Naive thymus-derived CD8-positive, alpha-beta T cell (primary cell): Measurements from ENCODE around the gene SPDL1. TPM values are rescaled to one million over a fixed set of nuclear protein-coding genes. Genes with fewer than 3 reads are reported as not detected.
A peak's percentile ranks its signal among the peaks of the same experiment; 100 is the strongest.
"Not testable (repeated sequence)": the region's sequence is repeated elsewhere in the genome, so short reads cannot be mapped to it uniquely, and the experiment has no call there.

ENCODE experiments used
- ATAC-seq, 2 donors: fragments of 150-1000 bp; cut with Tn5 transposase in 1 of 2; sonication (Bioruptor Pico), chemical (Tn5 transposase) in 1 of 2; 1 replicate in 1 of 2; 2 replicates in 1 of 2; pipeline ENCODE4 v1.10.0; 2021; ENCODE audit warnings: mild to moderate bottlenecking in 2 of 2, moderate library complexity in 2 of 2
- POLR2A ChIA-PET: fragments of 350-600 bp; sonication (Branson Sonifier 250); formaldehyde crosslinking; loops from one replicate; lab custom pipeline; 2021; ENCODE audit warnings: antibody characterized with exemption; lab: Charles Lee
- DNase-seq, 10 donors: peaks; one replicate each; pipeline versions ENCODE4 v3.0.0 to v3.0.0-alpha.2; 2020 to 2022
- H3K27ac Mint-ChIP-seq, 10 donors: one replicate each; pipeline ENCODE4 v1.8.0; 2020 to 2022; ENCODE audit warnings: mild to moderate bottlenecking in 10 of 10, mixed read lengths in 10 of 10, moderate library complexity in 4 of 10, inconsistent platforms in 1 of 10
- H3K27me3 Mint-ChIP-seq, 5 donors: one replicate each; pipeline ENCODE4 v1.8.0; 2021 to 2022; ENCODE audit warnings: mixed read lengths in 5 of 5
- H3K36me3 Mint-ChIP-seq, 3 donors: one replicate each; pipeline ENCODE4 v1.8.0; 2020 to 2022; ENCODE audit warnings: mixed read lengths in 3 of 3, mild to moderate bottlenecking in 2 of 3, inconsistent platforms in 1 of 3
- H3K4me1 Mint-ChIP-seq, 4 donors: one replicate each; pipeline ENCODE4 v1.8.0; 2021 to 2022; ENCODE audit warnings: mixed read lengths in 4 of 4
- H3K4me3 Mint-ChIP-seq, 10 donors: one replicate each; pipeline ENCODE4 v1.8.0; 2020 to 2022; ENCODE audit warnings: mild to moderate bottlenecking in 10 of 10, mixed read lengths in 10 of 10, moderate library complexity in 6 of 10, inconsistent platforms in 1 of 10
- H3K9me3 Mint-ChIP-seq, 9 donors: one replicate each; pipeline ENCODE4 v1.8.0; 2020 to 2022; ENCODE audit warnings: mixed read lengths in 9 of 9, mild to moderate bottlenecking in 3 of 9, inconsistent platforms in 1 of 9, moderate library complexity in 1 of 9
- polyA plus RNA-seq, 3 donors: library from polyadenylated mRNA; unstranded; fragments of 300-500 nt; fragmentation: Illumina TruSeq; gene quantifications; one replicate each; pipeline ENCODE4 v1.2.3, GENCODE V29; 2021
- total RNA-seq, 8 experiments: library from RNA in 2 of 8; stranded (reverse) in 2 of 8; gene quantifications; one replicate each; pipeline ENCODE4 v1.2.3 and lab custom pipeline; 2021 to 2026

Gene SPDL1
- total and polyA plus RNA-seq, 5 experiments from 2014 or later, result 6.2 to 15.2 (median 7.8) TPM

GRCh38 chr5:169609716-169610115 is 26.1 kb downstream of the SPDL1 start:
- Mint-ChIP-seq H3K27me3 (peaks cover 6 to 35% (median 10%) of the 10 kb centered on the region in 5 donors), H3K9me3 (peaks cover 0 to 32% (median 19%) of the 10 kb centered on the region in 9 donors), H3K27ac (no peak overlapping the region), H3K4me3 (no peak overlapping the region), H3K36me3 (peaks cover 6 to 8% (median 6%) of the 10 kb centered on the region in 3 donors), H3K4me1 (no peaks in the 10 kb centered on the region)
- POLR2A ChIA-PET, result no interaction called here
- ATAC-seq (no peak), DNase-seq (no peak)

GRCh38 chr5:169610606-169611005 is 27.0 kb downstream of the SPDL1 start:
- no peak for DNase-seq
- Mint-ChIP-seq H3K27ac (no peak overlapping the region), H3K4me3 (no peak overlapping the region), H3K36me3 (peaks cover 5 to 8% (median 5%) of the 10 kb centered on the region in 3 donors), H3K9me3 (peaks cover 0 to 32% (median 19%) of the 10 kb centered on the region in 9 donors), H3K4me1 (no peaks in the 10 kb centered on the region), H3K27me3 (peaks cover 6 to 35% (median 10%) of the 10 kb centered on the region in 5 donors)
- ATAC-seq, result no peak
- POLR2A ChIA-PET, result interaction anchor here (0.6 to 0.7 kb wide), 2 partner anchors 27 to 33 kb away, joined by 3 to 5 read pairs; no protein-coding TSS in a partner anchor

GRCh38 chr5:169615561-169615960 is 32.0 kb downstream of the SPDL1 start:
- no peak for ATAC-seq

GRCh38 chr5:169624307-169624706 is 40.7 kb downstream of the SPDL1 start:
- POLR2A ChIA-PET, ATAC-seq, DNase-seq, H3K27me3 Mint-ChIP-seq, H3K4me3 Mint-ChIP-seq, H3K36me3 Mint-ChIP-seq, H3K27ac Mint-ChIP-seq, H3K9me3 Mint-ChIP-seq, H3K4me1 Mint-ChIP-seq: not testable (repeated sequence)

More at GRCh38 chr5:169615561-169615960, 32.0 kb downstream of the SPDL1 start:
- DNase-seq, result no peak
- Mint-ChIP-seq H3K27ac (no peak overlapping the region), H3K4me1 (no peaks in the 10 kb centered on the region), H3K27me3 (peaks cover 7 to 32% (median 18%) of the 10 kb centered on the region in 5 donors), H3K36me3 (peaks cover 0 to 12% (median 4%) of the 10 kb centered on the region in 3 donors), H3K4me3 (no peak overlapping the region), H3K9me3 (peaks cover 0 to 32% (median 12%) of the 10 kb centered on the region in 9 donors)
- POLR2A ChIA-PET, result no interaction called here

GRCh38 chr5:169626779-169627178 is 43.2 kb downstream of the SPDL1 start:
- Mint-ChIP-seq H3K9me3 (peaks cover 0 to 5% (median 0%) of the 10 kb centered on the region in 9 donors), H3K27me3 (peaks cover 2 to 5% (median 4%) of the 10 kb centered on the region in 5 donors), H3K4me3 (no peak overlapping the region), H3K4me1 (peaks cover 0 to 4% (median 2%) of the 10 kb centered on the region in 4 donors), H3K27ac (no peak overlapping the region), H3K36me3 (no peaks in the 10 kb centered on the region)
- no peak for DNase-seq
- POLR2A ChIA-PET, result no interaction called here
- no peak for ATAC-seq

GRCh38 chr5:169627551-169627950 is 44.0 kb downstream of the SPDL1 start:
- H3K27ac Mint-ChIP-seq, result no peak overlapping the region
- no peak for DNase-seq

GRCh38 chr5:169628892-169629291 is 45.3 kb downstream of the SPDL1 start:
- DNase-seq (no peak), ATAC-seq (no peak)
- Mint-ChIP-seq H3K36me3 (no peaks in the 10 kb centered on the region), H3K9me3 (no peaks in the 10 kb centered on the region), H3K4me1 (peaks cover 0 to 4% (median 1%) of the 10 kb centered on the region in 4 donors), H3K4me3 (no peak overlapping the region), H3K27me3 (peaks cover 2 to 10% (median 4%) of the 10 kb centered on the region in 5 donors), H3K27ac (no peak overlapping the region)
- POLR2A ChIA-PET, result no interaction called here

More at GRCh38 chr5:169627551-169627950, 44.0 kb downstream of the SPDL1 start:
- POLR2A ChIA-PET, result no interaction called here
- Mint-ChIP-seq H3K9me3 (peaks cover 0 to 5% (median 0%) of the 10 kb centered on the region in 9 donors), H3K4me1 (peaks cover 0 to 4% (median 2%) of the 10 kb centered on the region in 4 donors), H3K4me3 (no peak overlapping the region), H3K27me3 (peaks cover 2 to 10% (median 4%) of the 10 kb centered on the region in 5 donors), H3K36me3 (no peaks in the 10 kb centered on the region)
- ATAC-seq, result no peak

GRCh38 chr5:169629847-169630548 is 46.4 kb downstream of the SPDL1 start:
- H3K9me3 Mint-ChIP-seq, result peaks cover 0 to 8% (median 3%) of the 10 kb centered on the region in 9 donors
- peaks cover 2 to 10% (median 4%) of the 10 kb centered on the region in 5 donors for H3K27me3 Mint-ChIP-seq
- POLR2A ChIA-PET, result no interaction called here
- peaks cover 0 to 4% (median 0%) of the 10 kb centered on the region in 4 donors for H3K4me1 Mint-ChIP-seq
- no peaks in the 10 kb centered on the region for H3K36me3 Mint-ChIP-seq
- ATAC-seq (no peak), DNase-seq (no peak)
- H3K4me3 Mint-ChIP-seq, result no peak overlapping the region
- H3K27ac Mint-ChIP-seq, result no peak overlapping the region

GRCh38 chr5:169631360-169631759 is 47.8 kb downstream of the SPDL1 start:
- peaks cover 2 to 10% (median 4%) of the 10 kb centered on the region in 5 donors for H3K27me3 Mint-ChIP-seq
- H3K4me3 Mint-ChIP-seq, result no peak overlapping the region
- ATAC-seq, result no peak
- no peak for DNase-seq
- no peak overlapping the region for H3K27ac Mint-ChIP-seq
- H3K36me3 Mint-ChIP-seq, result no peaks in the 10 kb centered on the region
- peaks cover 0 to 8% (median 3%) of the 10 kb centered on the region in 9 donors for H3K9me3 Mint-ChIP-seq
- peaks cover 2 to 8% (median 4%) of the 10 kb centered on the region in 4 donors for H3K4me1 Mint-ChIP-seq
- POLR2A ChIA-PET, result no interaction called here

- Mint-ChIP-seq H3K4me1 (peaks cover 8 to 12% (median 10%) of the 10 kb centered on the region in 4 donors), H3K9me3 (peaks cover 0 to 8% (median 3%) of the 10 kb centered on the region in 9 donors), H3K27me3 (peaks cover 2 to 10% (median 4%) of the 10 kb centered on the region in 5 donors), H3K36me3 (peaks cover 0 to 1% (median 0%) of the 10 kb centered on the region in 3 donors), H3K4me3 (no peak overlapping the region), H3K27ac (no peak overlapping the region)
- DNase-seq, result no peak
- POLR2A ChIA-PET, result no interaction called here
- no peak for ATAC-seq
These were observed 49.4 kb downstream of the SPDL1 start for GRCh38 chr5:169632946-169633345.

- H3K36me3 Mint-ChIP-seq, result peaks cover 2 to 11% (median 9%) of the 10 kb centered on the region in 3 donors
- ATAC-seq (no peak), DNase-seq (no peak)
- peaks cover 0 to 14% (median 4%) of the 10 kb centered on the region in 9 donors for H3K9me3 Mint-ChIP-seq
- H3K4me1 Mint-ChIP-seq, result peaks cover 20 to 28% (median 26%) of the 10 kb centered on the region in 4 donors
- POLR2A ChIA-PET, result no interaction called here
- peaks cover 0 to 10% (median 3%) of the 10 kb centered on the region in 5 donors for H3K27me3 Mint-ChIP-seq
- no peak overlapping the region for H3K4me3 Mint-ChIP-seq
- H3K27ac Mint-ChIP-seq, result peak overlapping the region in 1 of 10 donors; percentile 34
These were observed 51.0 kb downstream of the SPDL1 start for GRCh38 chr5:169634606-169635005.

GRCh38 chr5:169635936-169636335 is 52.4 kb downstream of the SPDL1 start:
- H3K4me1 Mint-ChIP-seq, result peaks cover 22 to 42% (median 39%) of the 10 kb centered on the region in 4 donors
- H3K36me3 Mint-ChIP-seq, result peaks cover 10 to 24% (median 18%) of the 10 kb centered on the region in 3 donors
- peaks cover 0 to 9% (median 2%) of the 10 kb centered on the region in 5 donors for H3K27me3 Mint-ChIP-seq
- peak overlapping the region in 5 of 10 donors; percentile 25 to 96 (median 57) for H3K27ac Mint-ChIP-seq
- DNase-seq (no peak), ATAC-seq (no peak)
- POLR2A ChIA-PET, result no interaction called here
- H3K4me3 Mint-ChIP-seq, result peak overlapping the region; percentile 92 to 97 (median 94)
- peaks cover 0 to 14% (median 4%) of the 10 kb centered on the region in 9 donors for H3K9me3 Mint-ChIP-seq
